PC-3 (cell line): Measurements from ENCODE around the gene CHAC1. TPM values are rescaled to one million over a fixed set of nuclear protein-coding genes. Genes with fewer than 3 reads are reported as not detected.
A peak's percentile ranks its signal among the peaks of the same experiment; 100 is the strongest.

ENCODE experiments used
- ATAC-seq: fragments of 200-7000 bp; cut with Tn5 transposase; 2 replicates; pipeline ENCODE4 v1.9.1; 2020; ENCODE audit warnings: mild to moderate bottlenecking, moderate library complexity
- BruUV-seq: library from RNA; stranded (reverse); fragments of 400-500 nt; replicated peaks from 2 replicates; lab custom pipeline; 2021; lab: Mats Ljungman, UMichigan
- CTCF ChIA-PET: fragments of 300-600 bp; sonication (Branson Sonifier 250); formaldehyde crosslinking; loops from one replicate; lab custom pipeline; 2022; ENCODE audit warnings: antibody characterized with exemption; lab: Charles Lee
- POLR2A ChIA-PET: fragments of 300-600 bp; sonication (Branson Sonifier 250); formaldehyde crosslinking; loops from one replicate; lab custom pipeline; 2022; ENCODE audit warnings: antibody characterized with exemption; ENCODE audit not compliant: unreplicated experiment; lab: Charles Lee
- DNase-seq: peaks from one replicate; pipeline ENCODE4 v3.0.0-alpha.2; 2015
- H2AFZ ChIP-seq: fragments of 300-600 bp; sonication (generic); 2 replicates; pipeline ENCODE4 v1.6.0; 2016; ENCODE audit warnings: antibody characterized with exemption, low read length
- H3F3A ChIP-seq: fragments of 300-600 bp; sonication (generic); one replicate; pipeline ENCODE4 v1.6.0; 2017; ENCODE audit warnings: antibody characterized with exemption, low read length, control low read depth, mild to moderate bottlenecking; ENCODE audit not compliant: unreplicated experiment
- H3K27ac ChIP-seq: fragments of 300-600 bp; sonication (generic); 2 replicates; pipeline ENCODE4 v1.5.1; 2016; ENCODE audit warnings: mild to moderate bottlenecking, low read length
- H3K27me3 ChIP-seq: fragments of 300-600 bp; sonication (generic); 2 replicates; pipeline ENCODE4 v1.6.1; 2016; ENCODE audit warnings: low read length, mixed read lengths
- H3K36me3 ChIP-seq: fragments of 300-600 bp; sonication (generic); 2 replicates; pipeline ENCODE4 v1.6.1; 2016; ENCODE audit warnings: low read depth, mixed run types, low read length, mixed read lengths
- H3K4me1 ChIP-seq: fragments of 300-600 bp; sonication (generic); 2 replicates; pipeline ENCODE4 v1.5.1; 2016; ENCODE audit warnings: low read length; ENCODE audit not compliant: insufficient read depth
- H3K4me2 ChIP-seq: fragments of 300-600 bp; sonication (generic); 2 replicates; pipeline ENCODE4 v1.6.0; 2016; ENCODE audit warnings: low read length
- H3K4me3 ChIP-seq: fragments of 300-600 bp; sonication (generic); 2 replicates; pipeline ENCODE4 v1.5.1; 2016; ENCODE audit warnings: mild to moderate bottlenecking, low read length, mixed read lengths
- H3K79me2 ChIP-seq: fragments of 300-600 bp; sonication (generic); 2 replicates; pipeline ENCODE4 v1.6.1; 2017; ENCODE audit warnings: low read length, mixed read lengths
- H3K9ac ChIP-seq: fragments of 300-600 bp; sonication (generic); 2 replicates; pipeline ENCODE4 v1.6.0; 2016; ENCODE audit warnings: mild to moderate bottlenecking, low read length
- H3K9me2 ChIP-seq: fragments of 300-600 bp; sonication (generic); replicated peaks from 2 replicates; pipeline ENCODE4 v1.6.1; 2016; ENCODE audit warnings: mixed run types, low read length, mixed read lengths
- H3K9me3 ChIP-seq: fragments of 300-600 bp; sonication (generic); 2 replicates; pipeline ENCODE4 v1.6.1; 2016; ENCODE audit warnings: low read length, mixed read lengths
- H4K20me1 ChIP-seq: fragments of 300-600 bp; sonication (generic); 2 replicates; pipeline ENCODE4 v1.6.1; 2016; ENCODE audit warnings: low read length, mixed read lengths
- EZH2 ChIP-seq: fragments of 300-600 bp; sonication (generic); IDR thresholded peaks from one replicate; pipeline ENCODE4 v1.6.1; 2017; ENCODE audit warnings: antibody characterized with exemption, mild to moderate bottlenecking, low read length; ENCODE audit not compliant: unreplicated experiment
- EZH2phosphoT487 ChIP-seq: fragments of 300-600 bp; sonication (generic); IDR thresholded peaks from 2 replicates; pipeline ENCODE4 v1.6.1; 2018; ENCODE audit warnings: mild to moderate bottlenecking, antibody characterized with exemption, low read length, borderline replicate concordance
- intact Hi-C: fragments of 100-400 bp; cut with micrococcal nuclease; formaldehyde crosslinking; loops from 2 replicates; pipeline ENCODE4 v1.9.0; 2023
- total RNA-seq: library from RNA; depleted of rRNA; stranded (reverse); fragments of >200 nt; gene quantifications from 2 replicates; pipeline ENCODE4 v1.2.3, GENCODE V29; 2014
- TF ChIP-seq, protein P1 (sequence below): fragments of 300-600 bp; sonication (generic); conservative IDR thresholded peaks from 2 replicates; pipeline ENCODE4 v1.5.1; 2017; ENCODE audit warnings: antibody characterized with exemption, low read depth, mild to moderate bottlenecking, low read length

The CHAC1 gene
- total RNA-seq, 1 experiment from 2014 or later: 13.3 TPM

GRCh38 chr15:40926659-40927494, 26.4 kb upstream of the CHAC1 start:
- H3F3A ChIP-seq: no peaks in the 10 kb centered on the region
- H4K20me1 ChIP-seq: no peaks in the 10 kb centered on the region
- H3K9ac ChIP-seq: no peak overlapping the region
- H2AFZ ChIP-seq: no peak overlapping the region
- ATAC-seq (no peak), DNase-seq (no peak)
- peaks cover 25% of the 10 kb centered on the region for H3K27me3 ChIP-seq
- ChIA-PET CTCF (no interaction called here), POLR2A (no interaction called here)
- H3K9me2 ChIP-seq: no peaks in the 10 kb centered on the region
- no peak overlapping the region for H3K4me3 ChIP-seq
- BruUV-seq: no TSS peak
- H3K9me3 ChIP-seq: no peaks in the 10 kb centered on the region
- H3K79me2 ChIP-seq: no peaks in the 10 kb centered on the region
- peaks cover 30% of the 10 kb centered on the region for H3K4me1 ChIP-seq
- H3K36me3 ChIP-seq: no peaks in the 10 kb centered on the region
- no peak overlapping the region for H3K27ac ChIP-seq
- H3K4me2 ChIP-seq: peak overlapping the region; percentile 97; the same call in 1 of the 2 replicates
- intact Hi-C loops: no loop called here
- TF ChIP-seq, protein P1, sequence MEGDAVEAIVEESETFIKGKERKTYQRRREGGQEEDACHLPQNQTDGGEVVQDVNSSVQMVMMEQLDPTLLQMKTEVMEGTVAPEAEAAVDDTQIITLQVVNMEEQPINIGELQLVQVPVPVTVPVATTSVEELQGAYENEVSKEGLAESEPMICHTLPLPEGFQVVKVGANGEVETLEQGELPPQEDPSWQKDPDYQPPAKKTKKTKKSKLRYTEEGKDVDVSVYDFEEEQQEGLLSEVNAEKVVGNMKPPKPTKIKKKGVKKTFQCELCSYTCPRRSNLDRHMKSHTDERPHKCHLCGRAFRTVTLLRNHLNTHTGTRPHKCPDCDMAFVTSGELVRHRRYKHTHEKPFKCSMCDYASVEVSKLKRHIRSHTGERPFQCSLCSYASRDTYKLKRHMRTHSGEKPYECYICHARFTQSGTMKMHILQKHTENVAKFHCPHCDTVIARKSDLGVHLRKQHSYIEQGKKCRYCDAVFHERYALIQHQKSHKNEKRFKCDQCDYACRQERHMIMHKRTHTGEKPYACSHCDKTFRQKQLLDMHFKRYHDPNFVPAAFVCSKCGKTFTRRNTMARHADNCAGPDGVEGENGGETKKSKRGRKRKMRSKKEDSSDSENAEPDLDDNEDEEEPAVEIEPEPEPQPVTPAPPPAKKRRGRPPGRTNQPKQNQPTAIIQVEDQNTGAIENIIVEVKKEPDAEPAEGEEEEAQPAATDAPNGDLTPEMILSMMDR: no peak
- TF ChIP-seq EZH2 (no peak), EZH2phosphoT487 (no peak)

- Histone ChIP-seq H3K9me2 (no peaks in the 10 kb centered on the region), H3K27me3 (peaks cover 25% of the 10 kb centered on the region), H3K4me3 (peak overlapping the region; percentile 76), H2AFZ (no peak overlapping the region), H3K27ac (no peak overlapping the region), H3K79me2 (no peaks in the 10 kb centered on the region), H3K36me3 (no peaks in the 10 kb centered on the region), H3K9ac (no peak overlapping the region), H3K9me3 (no peaks in the 10 kb centered on the region), H3K4me1 (peaks cover 30% of the 10 kb centered on the region), H3K4me2 (peak overlapping the region; percentile 97), H4K20me1 (no peaks in the 10 kb centered on the region), H3F3A (no peaks in the 10 kb centered on the region)
- intact Hi-C loops: no loop called here
- ChIA-PET POLR2A (interaction anchor here (0.7 kb wide), 1 partner anchor 26 kb away, joined by 5 read pairs; the partner anchor contains the start of gene CHAC1), CTCF (interaction anchor here (2.0 kb wide), 1 partner anchor 23 kb away, joined by 7 read pairs; no protein-coding TSS in a partner anchor)
- ATAC-seq (no peak), DNase-seq (no peak)
- TF ChIP-seq, protein P1: no peak
- TF ChIP-seq EZH2: no peak
- no peak for TF ChIP-seq EZH2phosphoT487
- BruUV-seq: no TSS peak
These were observed 25.8 kb upstream of the CHAC1 start for GRCh38 chr15:40927495-40927872.
